HFF-Myc (cell line): ENCODE data around the gene ZNF573.

Experiments used
- DNase-seq: peaks from one replicate; pipeline ENCODE4 v3.0.0-alpha.2; 2011; ENCODE audit warnings: low read depth; ENCODE audit errors: extremely low read depth
- H3K4me3 ChIP-seq: replicated peaks from 2 replicates; pipeline ENCODE4 v1.5.1; 2011; ENCODE audit warnings: low read depth, mild to moderate bottlenecking, control low read depth, low read length
- TF ChIP-seq, protein P1 (sequence below): IDR thresholded peaks from 2 replicates; pipeline ENCODE4 v1.5.1; 2012; ENCODE audit warnings: mild to moderate bottlenecking, low read depth, low read length, control low read depth; ENCODE audit errors: missing control alignments

The ZNF573 gene

DNA sequence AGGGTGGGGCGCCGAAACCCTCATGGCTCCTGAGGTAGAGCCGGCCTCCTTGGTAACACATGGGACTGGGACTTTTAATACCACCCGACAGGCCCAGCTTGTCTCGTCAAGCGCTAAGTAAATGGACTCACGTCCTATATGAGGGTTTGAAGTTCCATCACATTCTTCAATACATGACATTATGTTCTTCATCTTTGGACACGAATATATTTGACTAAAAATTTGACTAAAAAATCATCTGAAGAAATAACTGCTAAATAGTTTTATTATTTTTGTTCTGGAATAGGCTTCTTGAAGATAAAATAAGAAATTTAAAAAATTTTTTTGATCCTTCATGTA, 59.5 kb downstream of the ZNF573 start:
- peak overlapping the region; percentile 80 for H3K4me3 ChIP-seq
- TF ChIP-seq, protein P1, sequence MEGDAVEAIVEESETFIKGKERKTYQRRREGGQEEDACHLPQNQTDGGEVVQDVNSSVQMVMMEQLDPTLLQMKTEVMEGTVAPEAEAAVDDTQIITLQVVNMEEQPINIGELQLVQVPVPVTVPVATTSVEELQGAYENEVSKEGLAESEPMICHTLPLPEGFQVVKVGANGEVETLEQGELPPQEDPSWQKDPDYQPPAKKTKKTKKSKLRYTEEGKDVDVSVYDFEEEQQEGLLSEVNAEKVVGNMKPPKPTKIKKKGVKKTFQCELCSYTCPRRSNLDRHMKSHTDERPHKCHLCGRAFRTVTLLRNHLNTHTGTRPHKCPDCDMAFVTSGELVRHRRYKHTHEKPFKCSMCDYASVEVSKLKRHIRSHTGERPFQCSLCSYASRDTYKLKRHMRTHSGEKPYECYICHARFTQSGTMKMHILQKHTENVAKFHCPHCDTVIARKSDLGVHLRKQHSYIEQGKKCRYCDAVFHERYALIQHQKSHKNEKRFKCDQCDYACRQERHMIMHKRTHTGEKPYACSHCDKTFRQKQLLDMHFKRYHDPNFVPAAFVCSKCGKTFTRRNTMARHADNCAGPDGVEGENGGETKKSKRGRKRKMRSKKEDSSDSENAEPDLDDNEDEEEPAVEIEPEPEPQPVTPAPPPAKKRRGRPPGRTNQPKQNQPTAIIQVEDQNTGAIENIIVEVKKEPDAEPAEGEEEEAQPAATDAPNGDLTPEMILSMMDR: no peak
- DNase-seq: no peak

DNA sequence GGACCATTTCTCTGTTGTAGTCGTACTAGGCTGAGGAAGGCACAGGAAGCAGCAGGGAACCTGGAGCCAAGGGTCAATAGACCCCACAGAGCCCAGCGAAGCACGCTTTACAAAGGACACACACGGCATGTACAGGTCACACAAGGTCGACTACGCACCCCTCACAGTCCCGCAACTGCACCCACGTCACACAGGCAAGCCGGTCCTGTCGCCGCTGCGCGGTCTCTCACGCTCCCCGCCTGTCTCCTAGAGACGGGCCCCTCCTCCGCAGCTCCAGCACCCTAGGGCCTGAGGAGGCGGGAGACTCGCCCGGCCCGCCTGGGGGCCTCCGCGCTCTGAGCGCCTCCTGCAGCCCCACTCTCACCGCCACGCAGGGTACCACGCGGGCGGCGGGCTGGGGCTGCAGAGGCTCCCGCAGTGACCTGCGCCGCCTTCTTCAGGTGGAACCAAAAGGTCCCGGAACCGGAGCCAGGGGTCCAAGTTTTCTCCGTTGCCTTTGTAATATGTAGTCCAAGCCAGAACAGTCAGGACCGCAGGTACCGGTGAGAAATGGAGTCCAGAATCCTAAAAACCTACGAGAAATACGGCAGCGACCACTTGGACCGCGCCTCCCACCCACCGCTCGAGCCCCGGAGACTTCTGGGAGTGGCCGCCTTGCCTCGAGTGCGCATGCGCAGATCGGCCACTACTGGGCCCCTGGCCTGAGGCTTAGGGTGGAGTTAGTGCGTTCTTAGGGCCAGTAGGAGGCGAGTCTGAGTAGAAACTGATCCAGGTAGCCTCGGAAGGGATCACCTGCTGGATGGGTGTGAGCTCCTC, 60.1 kb downstream of the ZNF573 start, which contains the start of gene ZNF607:
TSS of gene ZNF607 (minus strand) at position 651 of the 816 bp plus-strand sequence. CDS start 8,143 bp downstream, outside the sequence.
- TF ChIP-seq, protein P1: peak; percentile 60
- peak; percentile 67 for DNase-seq
- peak within 1 kb of the TSS; percentile 80 for H3K4me3 ChIP-seq

DNA sequence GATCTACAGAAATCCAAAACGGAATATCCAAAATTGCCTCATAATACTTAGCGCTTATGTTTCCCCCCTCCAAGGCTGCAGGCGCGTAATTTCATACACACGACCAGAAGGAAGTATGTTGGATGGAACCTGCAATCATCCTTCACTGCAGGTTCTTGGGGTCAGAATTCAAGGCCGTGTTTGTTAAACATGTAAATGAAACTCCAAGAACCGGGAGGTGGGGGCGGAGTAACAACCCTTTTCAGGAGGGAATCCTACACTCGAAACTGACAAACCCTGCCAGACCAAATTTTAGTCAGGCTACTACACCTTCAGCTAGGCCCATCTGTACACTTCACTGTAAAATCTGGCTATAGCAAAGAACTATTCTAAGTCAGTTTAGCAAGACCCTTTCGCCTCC, 61.1 kb downstream of the ZNF573 start:
- TF ChIP-seq, protein P1: no peak
- H3K4me3 ChIP-seq: peak overlapping the region; percentile 80
- no peak for DNase-seq

DNA sequence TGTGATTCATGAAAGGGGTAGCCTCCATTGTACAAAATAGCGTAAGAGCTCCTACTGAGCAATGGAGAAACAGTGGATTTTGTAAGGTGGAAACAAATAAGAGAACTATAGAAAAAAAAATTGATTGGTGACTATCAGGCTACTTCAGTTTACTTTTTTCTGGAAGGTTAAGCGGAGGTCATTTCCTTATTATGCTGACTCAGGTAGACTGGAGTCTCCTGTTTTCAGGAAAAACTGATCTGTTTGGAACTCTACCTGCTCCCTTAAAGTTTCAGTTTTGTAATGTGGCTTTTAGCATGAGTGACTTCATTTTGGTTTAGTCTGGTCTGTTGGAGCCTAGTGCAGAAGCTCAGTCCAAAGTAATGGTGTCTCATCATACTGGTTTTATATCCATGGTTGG, 63.2 kb downstream of the ZNF573 start:
- H3K4me3 ChIP-seq: no peak overlapping the region
- TF ChIP-seq, protein P1: no peak
- DNase-seq: no peak

DNA sequence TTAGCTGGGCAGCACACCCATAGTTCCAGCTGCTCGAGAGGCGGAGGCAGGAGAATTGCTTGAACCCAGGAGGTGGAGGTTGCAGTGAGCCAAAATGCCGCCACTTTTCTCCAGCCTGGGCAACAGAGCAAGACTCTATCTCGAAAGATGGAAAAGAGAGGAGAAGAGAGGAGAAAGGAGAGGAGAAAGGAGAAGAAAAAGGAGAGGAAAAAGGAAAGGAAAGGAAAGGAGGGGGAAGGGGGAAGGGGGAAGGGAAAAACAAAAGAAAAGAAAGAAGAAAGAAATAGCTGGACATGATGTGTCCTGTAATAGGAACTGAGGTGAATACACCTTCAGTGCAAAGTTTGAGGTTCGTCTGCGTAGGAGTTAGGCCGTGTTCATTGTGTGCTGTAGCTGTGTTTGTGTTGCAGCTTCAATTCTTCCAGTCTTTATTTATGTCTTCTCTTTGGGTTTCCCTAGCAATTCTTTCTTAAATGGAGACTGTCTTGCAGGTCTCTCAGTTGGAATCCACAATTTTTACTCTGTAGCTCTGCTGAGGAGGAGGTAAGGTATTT, 73.3 kb downstream of the ZNF573 start:
- TF ChIP-seq, protein P1: no peak
- H3K4me3 ChIP-seq: no peak overlapping the region
- DNase-seq: no peak

GRCh38 chr19:37699057-37699456, 80.3 kb downstream of the ZNF573 start:
- no peak for DNase-seq
- H3K4me3 ChIP-seq: no peak overlapping the region
- TF ChIP-seq, protein P1: no peak
